Kidney capillary endothelial cell (primary cell): ENCODE measurements around the gene POMT2.

Experiments
- DNase-seq: peaks from one replicate; pipeline ENCODE4 v3.0.0-alpha.2; 2018; ENCODE audit warnings: low spot score

POMT2 gene

DNA sequence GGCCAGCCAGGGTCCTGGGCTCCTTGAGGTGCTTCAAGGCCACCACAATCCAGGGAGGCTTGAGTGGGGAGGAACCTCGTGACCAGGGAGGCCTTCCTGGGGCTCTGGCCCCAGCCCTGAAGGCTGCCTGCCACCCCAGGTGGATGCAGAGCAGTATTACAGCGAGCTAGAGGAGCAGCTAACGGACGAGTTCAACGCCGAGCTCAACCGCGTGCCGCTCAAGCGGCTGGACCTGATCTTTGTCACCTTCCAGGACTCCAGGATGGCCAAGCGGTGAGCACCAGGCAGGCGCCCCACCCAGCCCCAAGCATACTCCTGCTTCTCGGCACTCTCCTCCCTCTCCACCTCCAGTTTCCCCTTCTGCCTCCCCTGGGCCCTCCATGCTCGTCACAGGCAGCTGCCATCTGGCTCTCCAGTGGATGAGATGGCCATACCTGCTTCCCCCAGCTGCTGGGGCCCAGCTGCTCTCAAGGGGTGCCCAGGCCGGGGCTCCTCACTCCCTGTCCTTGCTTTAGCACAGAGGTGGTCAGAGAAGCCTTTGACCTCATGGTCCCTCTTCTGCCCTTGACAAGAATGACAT is 80.3 kb downstream of the POMT2 start:
- DNase-seq, result no peak

DNA sequence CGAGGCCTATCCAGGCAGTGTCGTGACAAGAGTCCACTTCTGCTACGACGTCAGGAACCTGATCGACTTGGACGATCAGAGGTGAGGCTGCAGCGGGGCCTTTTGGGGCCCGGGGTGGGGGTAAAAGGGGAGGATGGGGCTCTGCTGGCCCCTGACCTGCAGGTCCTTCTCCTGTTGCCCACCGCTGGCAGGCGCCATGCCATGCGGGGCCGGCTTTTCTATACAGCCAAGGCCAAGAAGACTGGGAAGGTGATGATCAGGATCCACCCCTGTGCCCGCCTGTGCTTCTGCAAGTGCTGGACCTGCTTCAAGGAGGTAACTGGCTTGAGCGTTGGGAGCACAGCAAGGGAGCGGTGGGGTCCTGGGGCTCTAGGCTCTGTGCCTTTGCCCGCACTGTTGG is 81.3 kb downstream of the POMT2 start:
- no peak for DNase-seq

DNA sequence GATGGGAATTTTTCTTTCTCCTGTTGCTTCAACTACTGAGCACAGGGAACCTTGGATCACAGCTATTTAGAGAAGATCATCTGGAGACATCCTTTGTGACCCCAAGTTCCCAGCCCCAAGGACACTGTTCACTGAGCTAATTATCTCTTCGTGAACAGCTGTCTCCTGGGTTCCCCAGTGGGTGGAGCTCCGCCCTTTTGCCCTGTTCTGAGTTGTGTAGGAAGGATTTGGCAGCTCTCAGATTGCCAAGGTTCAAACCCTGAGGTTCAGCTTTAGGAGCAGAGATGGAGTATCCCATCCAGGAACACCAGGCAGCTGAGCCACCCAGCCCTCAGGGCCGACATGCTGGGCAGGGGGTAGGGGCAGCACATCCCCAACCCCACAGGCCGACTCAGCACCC is 81.7 kb downstream of the POMT2 start:
- DNase-seq, result no peak

DNA sequence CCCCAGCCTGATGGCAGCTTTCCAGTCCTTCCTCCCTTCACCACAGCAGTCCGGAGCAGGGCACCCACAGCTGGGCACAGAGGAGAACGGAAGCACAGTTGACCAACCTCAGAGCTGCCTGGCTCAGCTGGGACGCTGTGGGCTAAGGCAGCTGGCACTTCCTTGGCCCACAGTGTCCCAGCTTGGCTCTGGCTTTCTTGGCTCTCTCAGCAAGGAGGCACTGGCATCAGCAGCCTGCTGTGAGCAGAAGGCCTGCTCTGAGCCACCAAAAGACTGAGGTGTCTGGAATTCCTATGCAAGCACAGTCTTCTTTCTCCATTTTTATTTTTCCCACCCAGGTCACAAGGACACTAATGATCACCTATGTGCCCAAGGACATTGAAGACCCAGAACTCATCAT is 82.3 kb downstream of the POMT2 start:
- no peak for DNase-seq

- DNase-seq, result no peak
These were observed 83.9 kb downstream of the POMT2 start for GRCh38 chr14:77236814-77237213.

DNA sequence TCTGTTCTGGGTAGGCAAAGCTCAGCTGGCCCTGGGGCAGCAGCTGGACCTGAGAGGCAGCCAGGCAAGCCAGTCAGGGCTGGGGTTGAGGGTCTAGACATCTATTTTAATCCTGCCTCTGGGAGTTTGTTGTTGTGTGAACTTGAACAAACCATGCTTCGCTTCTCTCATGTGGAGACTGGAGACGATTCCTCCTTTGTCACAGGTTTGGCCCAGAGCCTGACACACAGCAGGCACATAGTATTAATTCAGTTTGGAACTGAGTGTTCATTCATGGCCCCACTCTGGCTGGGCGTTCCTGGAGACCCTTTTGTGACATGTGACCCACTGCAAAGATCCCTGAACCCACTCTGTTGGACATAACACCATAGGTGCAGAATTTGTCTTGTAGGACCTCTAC is 89.0 kb downstream of the POMT2 start:
- no peak for DNase-seq

DNA sequence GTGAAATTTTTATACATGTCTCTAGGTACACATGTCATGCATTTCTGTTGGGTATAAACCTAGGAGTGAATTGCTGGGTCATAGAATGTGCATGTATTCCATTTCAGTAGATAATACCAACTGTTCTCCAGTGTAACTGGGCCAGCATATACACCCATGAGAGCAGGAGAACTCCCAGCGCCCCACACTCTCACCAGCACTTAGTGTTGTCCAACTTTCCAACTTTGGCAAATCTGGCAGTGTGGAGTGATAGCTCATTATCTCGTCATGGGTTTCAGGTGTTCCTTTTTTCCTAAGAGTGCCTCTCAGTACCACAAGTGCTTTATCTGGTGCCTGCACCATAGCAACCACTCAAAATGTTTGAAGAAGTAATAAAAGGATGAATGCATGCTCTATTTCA is 89.8 kb downstream of the POMT2 start:
- DNase-seq, result no peak

GRCh38 chr14:77228056-77228455 is 92.6 kb downstream of the POMT2 start:
- no peak for DNase-seq

- DNase-seq, result no peak
These were observed 94.7 kb downstream of the POMT2 start for GRCh38 chr14:77225892-77226557.

DNA sequence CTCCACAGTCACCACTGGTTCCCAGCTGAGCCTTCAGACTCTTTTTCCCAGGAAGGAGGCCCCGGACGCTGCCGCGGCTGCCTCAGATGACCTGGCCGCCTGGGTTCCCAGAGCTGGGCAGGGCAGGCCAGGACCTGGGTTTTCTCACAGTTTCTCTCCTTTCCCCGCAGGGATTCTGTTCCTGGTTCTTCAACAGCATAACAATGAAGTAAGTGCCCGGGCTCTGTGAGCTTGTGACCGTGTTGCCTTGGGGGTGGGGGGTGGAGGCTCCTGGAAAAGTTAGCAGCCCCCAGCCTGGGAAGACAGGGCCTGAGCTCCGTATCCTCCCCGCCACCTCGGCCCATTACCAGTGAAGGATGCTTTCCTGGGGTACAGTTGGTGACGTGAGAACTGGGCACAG is 95.4 kb downstream of the POMT2 start:
- no peak for DNase-seq
